ENCODE data around the gene SLC5A12. TPM values are rescaled to one million over a fixed set of nuclear protein-coding genes. Genes with fewer than 3 reads are reported as not detected.

The SLC5A12 gene
- total RNA-seq, 1 experiment from 2014 or later = not detected

DNA sequence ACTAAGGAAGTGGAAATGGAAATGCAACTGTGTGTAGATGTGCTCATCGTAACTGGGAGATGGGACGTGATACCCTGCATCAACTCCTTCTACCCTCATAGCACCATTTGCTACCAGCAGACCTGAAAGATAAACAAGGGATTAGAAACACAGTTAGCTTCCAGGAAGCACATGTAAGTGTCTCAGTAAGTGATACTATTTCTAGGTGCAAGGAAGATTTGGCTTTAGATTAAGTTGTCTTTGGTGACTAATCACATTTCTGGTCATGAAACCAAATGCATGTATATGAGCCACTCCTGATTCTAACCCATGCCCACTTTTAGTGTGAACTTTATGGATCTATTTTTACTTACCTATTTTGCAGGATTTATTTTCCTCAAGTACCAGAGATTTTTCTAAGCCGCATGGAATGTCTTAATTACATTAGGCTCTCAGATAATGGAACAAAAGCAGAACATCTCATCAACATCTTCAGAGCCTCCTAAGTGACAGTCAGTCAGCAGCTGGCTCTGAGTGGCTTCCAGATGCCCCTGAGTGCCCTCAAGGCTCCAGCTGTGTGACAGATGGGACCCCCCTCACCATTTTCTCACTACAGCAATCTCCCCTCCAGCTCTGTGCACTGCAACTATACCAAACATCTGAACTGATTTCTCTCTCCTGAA, 21.2 kb downstream of the SLC5A12 start:
- no peaks in the 10 kb centered on the region for H3K27me3 ChIP-seq (ENCODE audit: low read length)
- H3K4me1 ChIP-seq (ENCODE audit: low read length) = no peaks in the 10 kb centered on the region
- H3K9ac ChIP-seq (ENCODE audit: low read length) = no peak overlapping the region
- no peaks in the 10 kb centered on the region for H3K9me3 ChIP-seq (ENCODE audit: low read length)
- no peaks in the 10 kb centered on the region for H3K36me3 ChIP-seq (ENCODE audit: insufficient read depth, low read length)
- no peak overlapping the region for H3K4me2 ChIP-seq (ENCODE audit: low read depth, low read length, poor library complexity, severe bottlenecking)
- H3K27ac ChIP-seq (ENCODE audit: low read length) = no peak overlapping the region
- no peaks in the 10 kb centered on the region for H3K9me2 ChIP-seq (replicated peaks; ENCODE audit: insufficient read depth, low read length)
- H4K20me1 ChIP-seq (ENCODE audit: insufficient read depth, low read depth, low read length) = no peaks in the 10 kb centered on the region
- H3K79me2 ChIP-seq (ENCODE audit: low read length) = no peaks in the 10 kb centered on the region
- no peak overlapping the region for H3K4me3 ChIP-seq (ENCODE audit: low read length)
- no peak for DNase-seq
- no peak overlapping the region for H2AFZ ChIP-seq (ENCODE audit: low read length)

DNA sequence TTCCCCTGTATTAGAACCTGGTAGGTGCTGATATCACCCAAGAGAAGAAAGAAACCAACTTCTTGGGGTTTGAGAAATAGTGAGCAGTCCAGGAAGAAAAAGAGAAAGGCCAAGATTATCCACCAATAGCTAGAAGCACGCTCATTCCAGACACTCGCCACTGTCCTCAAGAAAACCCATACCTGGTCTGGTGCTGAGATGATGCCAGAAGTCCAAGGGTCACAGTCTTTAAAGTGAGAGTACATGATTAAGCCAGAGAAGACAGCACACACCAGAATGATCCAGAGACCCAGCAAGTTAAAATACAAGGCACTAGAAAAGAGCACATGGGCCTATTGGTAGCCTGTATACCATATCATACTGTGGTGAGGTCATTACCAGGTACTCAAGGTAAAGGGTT, 23.6 kb downstream of the SLC5A12 start:
- no peak for DNase-seq
- Histone ChIP-seq H4K20me1 (ENCODE audit: insufficient read depth, low read depth, low read length) (no peaks in the 10 kb centered on the region), H3K27ac (ENCODE audit: low read length) (no peak overlapping the region), H3K36me3 (ENCODE audit: insufficient read depth, low read length) (no peaks in the 10 kb centered on the region), H3K4me3 (ENCODE audit: low read length) (no peak overlapping the region), H3K9me2 (replicated peaks; ENCODE audit: insufficient read depth, low read length) (no peaks in the 10 kb centered on the region), H3K79me2 (ENCODE audit: low read length) (no peaks in the 10 kb centered on the region), H3K9ac (ENCODE audit: low read length) (no peak overlapping the region), H3K9me3 (ENCODE audit: low read length) (no peaks in the 10 kb centered on the region), H2AFZ (ENCODE audit: low read length) (no peak overlapping the region), H3K4me1 (ENCODE audit: low read length) (no peaks in the 10 kb centered on the region), H3K4me2 (ENCODE audit: low read depth, low read length, poor library complexity, severe bottlenecking) (no peak overlapping the region), H3K27me3 (ENCODE audit: low read length) (no peaks in the 10 kb centered on the region)

DNA sequence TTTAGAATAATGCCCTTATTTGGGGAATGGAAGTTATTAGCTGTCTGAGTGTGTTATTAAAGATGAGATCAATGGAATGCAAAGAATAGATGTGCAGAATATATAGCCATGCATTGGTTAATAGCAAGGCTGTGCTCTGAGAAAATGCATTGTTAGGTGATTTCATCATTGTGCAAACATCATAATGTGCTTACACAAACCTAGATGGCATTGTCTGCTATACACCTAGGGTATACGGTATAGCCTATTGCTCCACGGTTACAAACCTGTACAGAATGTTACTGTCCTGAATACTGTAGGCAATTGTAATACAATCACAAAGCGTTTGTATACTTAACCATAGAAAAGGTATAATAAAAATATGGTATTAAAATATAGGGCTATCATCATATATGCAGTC, 25.5 kb downstream of the SLC5A12 start:
- no peak overlapping the region for H3K27ac ChIP-seq (ENCODE audit: low read length)
- H3K4me2 ChIP-seq (ENCODE audit: low read depth, low read length, poor library complexity, severe bottlenecking) = no peak overlapping the region
- H3K9me3 ChIP-seq (ENCODE audit: low read length) = no peaks in the 10 kb centered on the region
- no peak overlapping the region for H3K4me3 ChIP-seq (ENCODE audit: low read length)
- H3K27me3 ChIP-seq (ENCODE audit: low read length) = no peaks in the 10 kb centered on the region
- H3K36me3 ChIP-seq (ENCODE audit: insufficient read depth, low read length) = no peaks in the 10 kb centered on the region
- no peaks in the 10 kb centered on the region for H3K4me1 ChIP-seq (ENCODE audit: low read length)
- H2AFZ ChIP-seq (ENCODE audit: low read length) = no peak overlapping the region
- no peaks in the 10 kb centered on the region for H4K20me1 ChIP-seq (ENCODE audit: insufficient read depth, low read depth, low read length)
- DNase-seq = no peak
- no peaks in the 10 kb centered on the region for H3K9me2 ChIP-seq (replicated peaks; ENCODE audit: insufficient read depth, low read length)
- H3K9ac ChIP-seq (ENCODE audit: low read length) = no peak overlapping the region
- H3K79me2 ChIP-seq (ENCODE audit: low read length) = no peaks in the 10 kb centered on the region

DNA sequence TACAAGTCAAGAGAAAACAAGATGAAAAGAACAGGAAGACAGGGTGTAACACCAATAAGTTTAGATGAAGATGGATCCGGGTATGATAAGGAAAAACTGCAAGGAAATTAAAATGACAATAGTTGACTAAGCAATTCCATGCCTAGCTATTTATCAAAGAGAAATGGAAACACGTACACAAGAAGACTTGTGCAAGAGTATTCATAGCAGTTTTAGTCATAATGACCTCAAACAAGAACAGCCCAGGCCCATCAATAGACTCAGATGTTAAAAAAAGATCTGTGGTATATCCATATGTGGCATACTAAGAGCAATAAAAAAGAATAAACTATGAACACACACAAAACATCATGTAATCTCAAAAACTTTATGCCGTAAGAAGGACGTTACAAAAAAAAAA, 33.2 kb downstream of the SLC5A12 start:
- H3K9me3 ChIP-seq (ENCODE audit: low read length) = no peaks in the 10 kb centered on the region

DNA sequence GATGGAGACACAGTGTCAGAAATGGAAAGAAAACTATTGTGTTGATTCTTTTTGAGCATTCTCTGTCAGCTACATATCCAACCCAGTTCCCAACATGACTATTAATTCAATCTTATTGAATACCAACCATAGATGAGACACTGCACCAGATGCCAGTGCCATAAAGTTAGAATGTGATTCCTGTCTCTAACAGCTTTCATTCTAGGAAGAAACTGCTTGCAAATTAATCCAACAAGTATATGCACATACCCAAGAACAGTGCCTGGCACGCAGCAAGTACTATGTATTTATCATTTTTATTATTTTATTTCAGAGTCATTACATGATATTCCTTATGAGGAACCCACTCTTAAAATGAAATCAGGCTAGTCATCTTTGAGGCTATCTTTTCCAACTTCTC, 34.5 kb downstream of the SLC5A12 start:
- H3K4me1 ChIP-seq (ENCODE audit: low read length) = no peaks in the 10 kb centered on the region
- H3K9me3 ChIP-seq (ENCODE audit: low read length) = no peaks in the 10 kb centered on the region
- no peak for DNase-seq
- H3K4me3 ChIP-seq (ENCODE audit: low read length) = no peak overlapping the region
- H3K9ac ChIP-seq (ENCODE audit: low read length) = no peak overlapping the region
- H3K27me3 ChIP-seq (ENCODE audit: low read length) = no peaks in the 10 kb centered on the region
- no peaks in the 10 kb centered on the region for H4K20me1 ChIP-seq (ENCODE audit: insufficient read depth, low read depth, low read length)
- no peaks in the 10 kb centered on the region for H3K36me3 ChIP-seq (ENCODE audit: insufficient read depth, low read length)
- H3K4me2 ChIP-seq (ENCODE audit: low read depth, low read length, poor library complexity, severe bottlenecking) = no peak overlapping the region
- H3K27ac ChIP-seq (ENCODE audit: low read length) = no peak overlapping the region
- H3K79me2 ChIP-seq (ENCODE audit: low read length) = no peaks in the 10 kb centered on the region
- no peaks in the 10 kb centered on the region for H3K9me2 ChIP-seq (replicated peaks; ENCODE audit: insufficient read depth, low read length)
- no peak overlapping the region for H2AFZ ChIP-seq (ENCODE audit: low read length)

More for the DNA sequence above, 33.2 kb downstream of the SLC5A12 start:
- DNase-seq = no peak
- Histone ChIP-seq H3K4me3 (ENCODE audit: low read length) (no peak overlapping the region), H3K4me1 (ENCODE audit: low read length) (no peaks in the 10 kb centered on the region), H3K36me3 (ENCODE audit: insufficient read depth, low read length) (no peaks in the 10 kb centered on the region), H2AFZ (ENCODE audit: low read length) (no peak overlapping the region), H3K9ac (ENCODE audit: low read length) (no peak overlapping the region), H3K9me2 (replicated peaks; ENCODE audit: insufficient read depth, low read length) (no peaks in the 10 kb centered on the region), H3K27me3 (ENCODE audit: low read length) (no peaks in the 10 kb centered on the region), H4K20me1 (ENCODE audit: insufficient read depth, low read depth, low read length) (no peaks in the 10 kb centered on the region), H3K4me2 (ENCODE audit: low read depth, low read length, poor library complexity, severe bottlenecking) (no peak overlapping the region), H3K79me2 (ENCODE audit: low read length) (no peaks in the 10 kb centered on the region), H3K27ac (ENCODE audit: low read length) (no peak overlapping the region)

DNA sequence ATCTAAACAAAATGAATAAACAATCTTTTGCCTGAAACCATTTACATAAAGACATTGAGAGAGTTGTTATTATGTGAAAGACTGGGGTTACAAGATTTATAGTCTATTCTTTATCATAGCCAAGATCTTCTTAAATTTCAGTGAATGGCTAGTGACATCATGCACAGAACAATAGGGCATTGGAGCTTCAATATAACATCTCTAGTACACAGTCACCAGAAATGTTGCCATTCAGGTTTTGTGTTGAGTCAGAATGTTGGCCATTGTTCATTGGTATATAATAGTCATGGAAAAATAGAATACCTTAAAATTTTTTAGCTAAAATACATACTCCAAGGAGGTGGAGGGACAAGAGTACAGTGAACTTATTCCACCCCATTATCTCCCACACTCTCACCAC, 44.3 kb downstream of the SLC5A12 start:
- no peaks in the 10 kb centered on the region for H4K20me1 ChIP-seq (ENCODE audit: insufficient read depth, low read depth, low read length)

DNA sequence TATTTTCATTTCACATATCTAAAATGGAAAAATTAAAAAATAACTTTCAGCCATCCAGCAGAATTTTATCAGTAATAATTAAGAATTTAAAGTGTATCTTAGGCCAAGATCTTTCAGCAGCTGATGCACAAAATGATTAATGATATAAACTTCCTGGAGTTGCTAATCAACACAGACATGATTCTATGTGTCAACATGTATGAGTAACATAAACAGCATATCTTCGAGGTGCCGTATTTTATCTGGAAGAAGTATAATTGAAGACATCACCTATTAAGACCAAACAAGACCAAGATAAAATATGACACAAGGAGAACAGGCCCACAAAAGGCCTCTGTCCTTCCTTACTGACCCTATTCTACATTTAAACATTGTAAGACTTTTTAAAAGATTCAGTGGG, 45.2 kb downstream of the SLC5A12 start:
- H2AFZ ChIP-seq (ENCODE audit: low read length) = no peak overlapping the region
- H3K4me1 ChIP-seq (ENCODE audit: low read length) = no peaks in the 10 kb centered on the region
- no peaks in the 10 kb centered on the region for H3K36me3 ChIP-seq (ENCODE audit: insufficient read depth, low read length)
- H4K20me1 ChIP-seq (ENCODE audit: insufficient read depth, low read depth, low read length) = no peaks in the 10 kb centered on the region
- H3K27me3 ChIP-seq (ENCODE audit: low read length) = no peaks in the 10 kb centered on the region
- no peak for DNase-seq
- H3K4me2 ChIP-seq (ENCODE audit: low read depth, low read length, poor library complexity, severe bottlenecking) = no peak overlapping the region
- no peak overlapping the region for H3K27ac ChIP-seq (ENCODE audit: low read length)
- H3K9ac ChIP-seq (ENCODE audit: low read length) = no peak overlapping the region
- no peaks in the 10 kb centered on the region for H3K9me2 ChIP-seq (replicated peaks; ENCODE audit: insufficient read depth, low read length)
- H3K9me3 ChIP-seq (ENCODE audit: low read length) = no peaks in the 10 kb centered on the region; the same call in 1 of the 2 replicates
- no peak overlapping the region for H3K4me3 ChIP-seq (ENCODE audit: low read length)
- no peaks in the 10 kb centered on the region for H3K79me2 ChIP-seq (ENCODE audit: low read length)

More for the DNA sequence above, 44.3 kb downstream of the SLC5A12 start:
- Histone ChIP-seq H3K4me1 (ENCODE audit: low read length) (no peaks in the 10 kb centered on the region), H3K9me2 (replicated peaks; ENCODE audit: insufficient read depth, low read length) (no peaks in the 10 kb centered on the region), H3K79me2 (ENCODE audit: low read length) (no peaks in the 10 kb centered on the region), H2AFZ (ENCODE audit: low read length) (no peak overlapping the region), H3K27ac (ENCODE audit: low read length) (no peak overlapping the region), H3K9ac (ENCODE audit: low read length) (no peak overlapping the region), H3K9me3 (ENCODE audit: low read length) (no peaks in the 10 kb centered on the region; the same call in 1 of the 2 replicates), H3K4me3 (ENCODE audit: low read length) (no peak overlapping the region), H3K4me2 (ENCODE audit: low read depth, low read length, poor library complexity, severe bottlenecking) (no peak overlapping the region), H3K36me3 (ENCODE audit: insufficient read depth, low read length) (no peaks in the 10 kb centered on the region), H3K27me3 (ENCODE audit: low read length) (no peaks in the 10 kb centered on the region)
- DNase-seq = no peak

DNA sequence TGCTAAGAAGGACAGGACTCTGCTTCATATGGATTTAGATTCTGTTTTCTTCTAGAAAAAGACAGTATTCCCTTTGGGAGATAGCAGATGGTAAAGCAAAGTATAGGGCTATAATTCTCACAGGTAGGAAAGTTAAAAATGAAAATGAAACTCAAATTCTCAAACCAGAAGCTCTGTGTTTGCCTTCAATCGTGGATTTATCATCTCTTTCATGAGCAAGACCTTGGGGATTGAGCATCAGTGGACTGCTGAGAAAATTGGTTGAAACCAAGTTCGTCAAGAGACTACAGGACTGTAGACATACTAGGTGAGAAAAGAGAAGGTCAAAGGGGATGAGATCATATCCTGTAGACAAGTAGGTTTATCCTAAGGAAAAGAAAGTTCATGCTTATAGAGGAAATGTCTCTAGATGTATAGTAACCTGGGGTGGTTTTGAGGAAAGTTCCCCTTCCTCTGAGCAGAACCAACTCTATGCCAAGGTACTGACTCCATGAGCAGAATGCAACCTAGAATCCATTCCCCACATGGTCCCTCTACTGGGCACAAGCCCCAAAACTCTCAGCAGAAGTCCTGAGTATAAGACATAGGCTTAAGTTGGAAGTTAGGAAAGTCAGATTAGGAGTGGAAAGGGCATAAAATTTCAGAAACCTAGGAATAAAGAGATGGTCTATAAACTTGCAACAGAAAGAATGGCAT, 46.5 kb downstream of the SLC5A12 start:
- DNase-seq = no peak
- Histone ChIP-seq H3K9me2 (replicated peaks; ENCODE audit: insufficient read depth, low read length) (no peaks in the 10 kb centered on the region), H3K36me3 (ENCODE audit: insufficient read depth, low read length) (no peaks in the 10 kb centered on the region), H3K4me3 (ENCODE audit: low read length) (no peak overlapping the region), H3K4me2 (ENCODE audit: low read depth, low read length, poor library complexity, severe bottlenecking) (no peak overlapping the region), H3K4me1 (ENCODE audit: low read length) (no peaks in the 10 kb centered on the region), H3K9me3 (ENCODE audit: low read length) (no peaks in the 10 kb centered on the region; the same call in 1 of the 2 replicates), H3K79me2 (ENCODE audit: low read length) (no peaks in the 10 kb centered on the region), H3K27me3 (ENCODE audit: low read length) (no peaks in the 10 kb centered on the region), H4K20me1 (ENCODE audit: insufficient read depth, low read depth, low read length) (no peaks in the 10 kb centered on the region), H3K27ac (ENCODE audit: low read length) (no peak overlapping the region), H2AFZ (ENCODE audit: low read length) (no peak overlapping the region), H3K9ac (ENCODE audit: low read length) (no peak overlapping the region)

Data from Karpas-422 (cell line).